Embryonic facial prominence (tissue), 1 donor: ENCODE results near the gene SLC35G1.

ENCODE experiments used
- DNase-seq: peaks from one replicate; pipeline ENCODE4 v3.0.0-alpha.2; 2016; ENCODE audit errors: extremely low spot score

SLC35G1 gene

DNA sequence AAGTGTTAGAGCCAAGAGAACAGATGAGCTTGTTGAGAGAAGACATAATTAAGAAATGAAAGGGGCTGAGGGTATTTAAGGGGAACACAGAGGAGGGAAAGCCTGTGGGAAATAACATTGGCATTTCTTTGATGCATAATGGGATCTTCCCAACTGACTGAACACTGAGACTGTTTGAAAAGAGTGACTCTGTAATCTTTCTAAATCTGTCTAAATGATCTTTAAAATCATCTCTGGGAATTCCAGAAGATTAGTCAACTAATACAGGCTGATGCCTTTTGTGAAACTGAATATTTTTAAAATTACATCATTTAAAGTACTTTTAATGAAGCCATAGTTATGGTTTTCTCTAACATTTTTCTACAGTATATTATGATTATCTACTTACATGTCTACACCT is 17.4 kb upstream of the SLC35G1 start:
- no peak for DNase-seq

DNA sequence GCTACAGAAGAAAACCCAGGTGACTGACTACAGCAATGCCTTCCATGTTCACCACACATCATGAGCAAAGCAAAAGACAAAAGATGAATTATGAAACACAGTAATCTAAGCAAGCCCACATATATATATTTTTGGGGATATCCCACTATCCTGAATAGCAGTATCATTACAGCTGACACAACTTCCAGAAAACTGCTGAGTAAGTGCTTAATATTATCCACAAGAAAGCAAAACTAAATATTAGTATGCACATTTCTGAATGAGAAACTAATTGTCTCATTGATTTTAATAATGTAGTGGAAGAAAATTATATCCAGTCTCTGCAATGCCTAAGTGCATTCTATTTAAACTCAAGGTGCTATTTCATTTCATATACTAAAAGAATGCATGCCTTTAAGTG is 14.5 kb upstream of the SLC35G1 start:
- DNase-seq: no peak

DNA sequence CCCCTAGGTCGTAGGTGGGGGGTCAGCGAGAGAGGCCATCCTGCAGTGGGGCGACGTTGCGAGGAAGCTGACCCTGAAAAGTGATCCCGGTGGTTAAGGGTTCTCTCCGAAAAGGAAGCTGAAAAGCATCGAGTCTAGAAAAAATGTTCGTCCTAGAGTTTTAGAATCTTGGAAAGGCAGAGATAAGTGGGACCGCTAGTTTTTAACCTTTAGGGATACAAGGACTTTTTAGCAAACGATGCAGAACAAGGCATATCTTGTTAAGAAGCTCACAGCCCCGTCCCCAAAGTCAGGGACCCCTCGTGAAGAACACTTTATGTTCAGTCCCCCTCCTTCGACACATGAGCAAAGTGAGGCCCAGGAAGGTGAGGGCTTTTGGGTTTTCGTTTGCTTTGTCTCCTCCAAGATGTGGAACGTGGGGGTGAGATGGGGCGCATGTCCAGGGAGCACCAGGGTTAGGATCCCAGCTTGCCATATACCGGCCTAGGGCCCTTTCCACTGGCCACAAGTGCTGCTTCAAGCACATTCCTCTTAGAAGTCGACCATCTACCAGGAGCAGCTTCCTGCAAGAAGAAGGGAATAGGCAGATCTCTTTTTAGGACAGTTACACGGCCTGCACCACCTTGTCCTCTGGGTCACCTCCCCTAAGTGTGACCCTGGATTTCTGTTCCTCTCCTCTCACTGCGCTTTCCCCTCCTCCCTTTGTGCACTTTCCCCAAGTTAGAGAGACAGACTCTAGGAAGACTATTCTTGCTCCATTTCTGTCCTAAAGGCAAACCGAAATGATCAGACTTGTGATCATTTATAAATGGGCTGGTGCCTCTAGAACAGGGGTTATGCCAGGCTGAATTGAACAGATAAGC is 969 bp downstream of the SLC35G1 start:
- DNase-seq: no peak

DNA sequence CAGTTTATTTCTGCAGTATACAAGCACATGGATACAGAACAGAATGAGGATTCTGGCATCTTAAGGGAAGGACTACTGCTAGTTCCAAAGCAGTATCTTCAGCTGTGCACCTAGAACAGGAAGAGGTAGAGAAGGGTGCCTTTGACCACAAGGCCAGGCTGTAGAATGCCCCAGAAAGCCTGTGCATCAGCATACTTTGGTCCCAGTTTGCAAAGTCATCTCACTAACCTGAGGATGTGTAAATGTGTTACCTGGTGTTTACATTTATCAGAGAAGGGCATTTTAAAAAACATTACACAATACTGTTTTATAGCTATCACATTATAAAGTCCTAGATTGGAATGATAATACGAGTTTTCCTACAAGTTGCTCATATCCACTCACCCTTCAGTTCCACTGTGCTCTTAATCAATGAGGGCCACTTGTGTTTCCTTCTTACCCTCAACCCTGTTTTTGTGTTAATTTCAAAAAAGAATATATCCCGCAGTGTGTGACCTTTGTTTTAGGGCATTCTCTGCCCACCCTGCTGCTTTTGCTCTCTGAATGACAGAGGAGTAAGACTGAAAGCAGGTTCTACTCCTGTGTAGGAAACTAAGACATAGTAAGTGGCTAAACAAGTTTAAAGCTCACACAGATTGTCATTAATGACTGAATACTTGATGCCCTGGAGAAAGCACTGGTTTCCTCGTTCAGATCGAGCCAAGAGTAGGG is 3.4 kb downstream of the SLC35G1 start:
- no peak for DNase-seq

DNA sequence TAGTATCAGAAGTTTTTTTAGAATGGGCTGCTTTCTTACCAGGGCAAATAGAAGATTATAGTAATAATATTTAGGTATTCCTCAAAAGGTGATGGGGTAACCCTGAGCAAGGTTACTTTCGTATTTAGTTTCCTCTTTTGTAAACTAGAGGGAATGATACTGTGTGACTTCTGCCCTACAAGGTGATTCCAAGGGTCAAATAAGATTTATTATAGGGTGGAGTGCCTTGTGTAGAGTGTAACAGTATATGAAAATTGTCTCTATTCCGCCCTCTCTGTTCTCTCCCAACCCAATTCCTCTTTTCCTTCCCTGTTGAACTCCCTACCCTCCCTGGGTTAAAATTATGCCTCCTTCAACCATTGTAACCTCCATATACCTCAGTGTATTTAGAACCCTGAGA is 5.3 kb downstream of the SLC35G1 start:
- DNase-seq: no peak

DNA sequence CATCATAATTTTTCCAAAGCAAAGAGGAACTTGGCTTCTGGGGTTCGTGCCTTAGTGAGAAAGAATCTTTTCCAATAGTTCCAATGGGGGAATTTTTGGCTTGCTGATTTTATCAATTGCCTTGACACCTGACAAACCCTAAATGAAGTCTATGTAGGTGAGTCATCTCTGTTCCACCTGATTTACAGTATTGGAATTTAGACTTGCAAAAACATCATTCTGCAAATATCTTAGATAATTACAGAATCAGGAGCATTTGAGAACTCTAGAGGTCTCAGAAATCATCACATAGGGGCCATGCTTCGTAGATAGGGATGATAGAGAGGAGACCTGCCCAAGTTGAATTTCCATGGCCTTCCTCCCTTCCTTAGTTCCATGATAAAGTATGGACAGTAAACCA is 9.3 kb downstream of the SLC35G1 start:
- DNase-seq: no peak

DNA sequence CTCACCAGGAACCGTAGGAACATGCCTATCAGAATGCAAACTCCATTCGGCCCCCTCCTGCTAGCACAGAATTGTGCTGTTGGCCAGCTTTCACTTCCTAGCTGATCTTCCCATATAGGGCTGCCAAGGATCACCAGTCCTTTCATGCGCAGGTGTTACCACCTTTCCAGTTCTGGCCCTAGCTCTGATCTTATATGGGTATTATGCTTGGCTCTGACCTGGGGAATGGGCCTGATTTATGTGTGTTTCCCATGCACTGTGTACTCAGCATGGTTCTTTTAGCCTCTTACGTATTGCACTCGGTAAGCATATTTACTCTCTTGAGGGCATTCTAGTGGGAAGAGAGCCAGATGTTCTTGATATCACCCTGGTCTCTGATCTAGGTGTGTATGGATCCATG is 11.1 kb downstream of the SLC35G1 start:
- no peak for DNase-seq

DNA sequence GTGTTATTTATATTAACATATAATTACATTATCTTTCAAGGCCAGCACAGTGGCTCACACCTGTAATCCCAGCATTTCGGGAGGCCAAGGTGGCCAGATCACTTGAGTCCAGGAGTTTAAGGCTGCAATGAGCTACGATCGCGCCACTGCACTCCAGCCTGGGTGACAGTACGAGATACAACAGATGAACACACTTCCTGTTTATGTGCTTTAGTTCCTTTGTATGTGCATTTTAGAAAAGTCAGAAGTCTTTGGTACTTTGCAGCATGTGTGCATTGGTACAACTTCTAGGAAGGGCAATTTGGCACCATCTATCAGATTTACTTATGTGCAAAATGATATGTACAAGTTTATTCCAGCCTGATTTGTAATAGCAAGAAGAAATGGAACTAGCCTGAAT is 13.3 kb downstream of the SLC35G1 start:
- DNase-seq: no peak

DNA sequence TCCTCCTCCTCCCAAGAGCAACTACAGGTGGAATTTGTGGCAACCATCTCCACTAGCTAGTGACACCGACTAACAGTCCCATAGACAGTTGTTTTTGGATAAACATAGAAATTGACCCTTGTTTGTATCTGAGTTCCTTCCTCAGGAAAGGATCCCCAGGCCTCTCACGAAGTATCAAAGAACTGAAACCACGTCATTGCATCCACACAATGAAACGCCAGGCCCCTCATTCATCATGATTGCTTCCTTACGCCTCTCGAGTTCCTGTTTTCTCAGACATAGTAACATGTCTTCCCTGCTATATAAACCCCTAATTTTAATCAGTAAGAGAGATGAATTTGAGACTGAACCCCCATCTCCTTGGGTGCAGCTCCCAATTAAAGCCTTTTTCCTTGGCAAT is 18.1 kb downstream of the SLC35G1 start:
- DNase-seq: no peak

DNA sequence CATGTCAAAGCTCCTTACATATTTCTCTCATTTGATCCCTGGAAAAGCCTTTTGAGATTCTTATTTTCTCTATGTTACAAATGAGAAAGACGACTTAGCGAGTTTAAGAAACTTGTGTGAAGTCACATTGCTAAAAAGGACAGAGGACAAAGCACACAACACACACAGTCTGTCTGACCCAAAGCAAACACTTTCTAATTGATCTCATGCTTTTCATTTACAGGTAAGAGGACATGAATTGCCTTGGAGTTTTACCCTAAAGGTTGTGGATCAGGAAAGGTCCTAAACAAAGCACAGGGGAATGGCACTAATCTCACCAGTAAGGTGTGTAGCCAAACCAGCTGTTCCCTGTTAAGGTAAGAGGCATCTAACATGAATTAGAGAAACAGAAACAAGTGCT is 18.7 kb downstream of the SLC35G1 start:
- DNase-seq: no peak

DNA sequence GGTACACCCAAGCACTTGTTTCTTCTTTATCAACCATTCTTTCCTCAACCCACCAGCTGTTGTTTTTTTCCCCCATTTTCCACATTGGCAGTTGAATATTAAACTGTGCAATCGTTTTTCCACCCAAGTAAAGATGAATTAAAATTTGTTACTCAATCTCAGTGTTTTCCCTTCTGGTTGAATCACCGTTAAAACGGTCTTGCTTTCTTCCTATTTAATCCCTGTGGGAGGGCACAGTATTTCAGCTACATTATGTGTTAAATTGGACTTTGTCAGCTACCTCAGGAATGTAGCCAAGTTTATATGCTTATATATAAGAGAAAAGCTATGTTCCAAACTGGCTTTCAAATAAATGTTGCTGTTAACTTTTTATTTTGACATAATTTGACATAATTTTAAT is 19.9 kb downstream of the SLC35G1 start:
- DNase-seq: no peak

DNA sequence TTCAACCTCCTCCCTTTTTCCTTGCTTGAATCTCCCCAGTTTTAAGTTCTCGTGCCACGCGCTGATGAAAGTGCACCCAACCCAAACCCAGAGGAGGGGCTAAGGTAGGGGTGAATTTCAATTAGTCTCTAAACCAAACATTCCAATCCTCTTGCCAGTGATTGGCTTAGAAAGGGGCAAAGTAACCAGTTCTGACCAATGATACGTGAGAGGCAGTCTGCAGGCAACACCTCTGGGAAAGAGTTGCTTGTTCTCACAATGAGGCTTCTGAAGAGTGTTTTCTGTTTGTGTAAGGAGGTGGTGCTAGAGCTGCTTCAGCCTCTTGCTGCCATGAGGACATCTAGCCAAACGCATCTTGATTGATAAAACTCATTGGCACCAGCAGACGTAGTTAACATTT is 21.8 kb downstream of the SLC35G1 start:
- no peak for DNase-seq

DNA sequence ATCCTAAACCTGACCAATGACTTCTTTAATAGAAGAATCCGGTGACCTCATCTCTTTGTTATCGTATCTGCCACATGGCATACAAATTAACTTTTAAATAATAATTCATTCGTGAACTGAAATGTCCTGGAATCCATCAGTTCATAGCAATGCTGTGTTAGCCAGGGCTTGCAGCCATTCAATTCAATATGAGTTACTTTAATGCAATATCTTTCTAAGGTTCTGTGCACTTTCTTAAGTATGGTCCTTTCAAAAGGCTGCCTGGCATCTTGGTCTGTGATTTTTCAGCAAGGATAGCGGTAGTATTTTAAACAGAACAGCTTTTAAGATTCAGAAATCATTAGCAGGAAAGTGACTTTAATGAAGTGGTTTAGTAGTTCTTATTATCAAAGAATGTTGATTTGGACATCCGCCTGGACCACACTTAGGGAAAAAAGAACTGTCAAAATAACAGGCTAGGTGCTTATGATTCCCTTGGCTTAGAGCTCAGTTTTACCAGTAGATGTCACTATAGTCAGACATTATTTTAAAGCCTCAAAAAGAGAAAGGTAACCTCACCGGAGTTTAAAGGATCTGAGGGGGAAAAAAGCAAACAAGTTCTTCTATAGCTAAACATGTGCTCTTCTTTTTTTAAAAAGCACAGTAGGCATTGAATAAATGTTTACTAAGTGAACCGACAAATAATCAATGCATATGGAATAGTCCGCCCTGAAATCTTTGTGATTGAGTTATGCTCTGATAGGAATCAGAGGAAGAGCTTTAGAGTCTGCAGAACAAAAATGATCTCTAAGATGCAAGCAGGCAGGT is 22.7 kb downstream of the SLC35G1 start:
- peak; percentile 12 for DNase-seq

DNA sequence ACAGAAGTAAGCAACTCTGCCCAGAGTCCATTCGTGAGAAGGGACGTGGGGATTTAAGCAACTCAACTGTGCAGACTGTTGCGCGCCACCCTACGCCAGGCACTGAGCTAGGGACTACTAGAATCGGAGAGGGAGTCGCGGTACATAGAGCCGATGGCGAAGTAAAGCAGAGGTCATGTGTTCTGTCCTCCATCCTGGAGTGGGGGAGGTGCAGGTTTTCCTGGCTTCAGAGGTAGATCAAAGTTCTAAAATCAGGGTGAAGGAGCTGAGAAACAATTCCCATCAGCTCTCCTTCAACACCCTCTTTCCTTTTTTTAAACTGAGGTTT is 23.2 kb downstream of the SLC35G1 start:
- no peak for DNase-seq

DNA sequence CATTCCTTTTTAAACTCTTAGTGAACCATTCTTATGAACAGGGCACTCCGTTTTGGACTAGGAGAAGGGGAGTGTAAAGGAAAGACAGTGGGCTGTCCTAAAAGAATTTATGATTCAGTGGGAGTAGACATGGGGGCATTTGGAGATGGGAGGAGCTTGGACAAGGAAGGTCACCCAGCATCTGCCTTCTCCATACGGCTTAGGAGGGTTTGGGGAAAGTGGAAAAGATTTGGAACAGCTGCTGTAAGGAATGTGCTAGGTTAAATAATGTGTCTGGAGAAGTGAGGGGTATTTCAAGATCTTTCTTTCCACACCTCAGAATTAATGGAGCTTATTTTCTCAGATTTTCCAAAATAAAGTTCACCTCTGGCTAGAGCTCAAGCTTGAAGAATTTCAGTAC is 24.0 kb downstream of the SLC35G1 start:
- DNase-seq: no peak

DNA sequence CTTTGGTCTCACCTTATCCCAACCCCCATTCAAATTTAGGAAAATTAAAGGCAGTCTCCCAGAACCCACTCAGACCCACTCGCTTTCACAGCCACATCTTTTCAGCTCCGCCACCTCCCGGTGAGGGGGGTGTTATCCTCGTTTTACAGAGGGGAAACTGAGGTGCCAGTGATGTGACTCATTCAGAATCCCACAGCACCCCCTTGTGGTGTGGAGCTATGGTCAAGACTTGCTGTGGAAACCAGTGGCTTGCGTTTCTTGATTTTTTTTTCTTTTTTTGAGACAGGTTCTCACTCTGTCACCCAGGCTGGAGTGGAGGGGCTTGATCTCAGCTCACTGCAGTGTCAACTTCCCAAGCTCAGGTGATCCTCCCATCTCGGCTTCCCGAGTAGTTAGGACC is 27.6 kb downstream of the SLC35G1 start:
- no peak for DNase-seq

DNA sequence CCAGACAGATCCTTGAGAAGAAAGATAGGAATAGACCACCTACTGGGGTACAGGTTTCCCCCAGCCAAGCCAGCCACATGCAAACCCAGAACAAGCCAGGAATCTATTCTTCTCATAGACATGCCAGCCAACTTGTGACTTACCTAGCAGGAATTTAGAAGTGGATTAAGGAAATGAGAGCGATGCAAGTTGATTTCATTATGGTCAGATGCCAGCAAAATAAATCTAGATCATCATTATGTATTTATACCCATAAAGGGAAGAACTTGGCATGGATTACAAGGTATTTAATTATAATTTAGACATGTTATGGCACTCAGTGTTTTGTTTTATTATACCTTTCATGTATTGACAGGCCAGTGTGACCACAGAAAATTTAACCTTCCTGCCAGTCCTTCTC is 32.8 kb downstream of the SLC35G1 start:
- no peak for DNase-seq

DNA sequence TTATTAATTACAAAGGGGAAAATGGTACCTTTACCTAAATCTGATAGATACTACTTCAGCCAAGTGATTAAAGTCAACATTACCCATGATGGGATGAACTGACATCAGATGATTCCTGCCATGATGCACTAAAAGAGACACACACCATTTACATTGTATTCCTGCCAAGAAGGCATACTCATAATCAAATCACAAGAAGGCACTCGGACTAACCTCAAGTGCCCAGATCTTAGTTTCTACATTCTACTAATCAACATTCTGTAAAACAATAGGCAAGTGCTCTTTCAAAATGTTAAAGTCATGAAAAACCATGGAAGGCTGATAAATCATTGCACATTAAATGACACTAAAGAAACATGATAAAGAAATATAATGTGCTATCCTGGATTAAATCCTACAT is 44.4 kb downstream of the SLC35G1 start:
- no peak for DNase-seq

DNA sequence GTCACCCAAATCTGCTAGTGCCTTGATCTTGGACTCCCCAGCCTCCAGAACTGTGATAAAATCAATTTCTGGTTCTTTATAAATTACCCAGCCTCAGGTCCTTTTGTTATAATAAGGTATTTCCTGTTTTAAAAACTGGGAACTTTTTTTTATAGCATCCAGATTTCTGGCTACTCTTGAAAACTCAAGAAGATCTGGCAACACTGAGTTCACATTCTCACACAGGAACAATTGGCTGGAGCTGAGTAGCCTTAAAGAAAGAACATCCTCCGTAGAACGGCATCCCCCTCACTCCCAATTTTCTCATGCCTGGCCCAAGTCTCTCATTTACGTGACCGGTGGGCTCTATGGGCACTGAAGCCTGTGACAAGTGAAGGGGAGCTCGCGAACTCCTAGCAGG is 47.1 kb downstream of the SLC35G1 start:
- no peak for DNase-seq

DNA sequence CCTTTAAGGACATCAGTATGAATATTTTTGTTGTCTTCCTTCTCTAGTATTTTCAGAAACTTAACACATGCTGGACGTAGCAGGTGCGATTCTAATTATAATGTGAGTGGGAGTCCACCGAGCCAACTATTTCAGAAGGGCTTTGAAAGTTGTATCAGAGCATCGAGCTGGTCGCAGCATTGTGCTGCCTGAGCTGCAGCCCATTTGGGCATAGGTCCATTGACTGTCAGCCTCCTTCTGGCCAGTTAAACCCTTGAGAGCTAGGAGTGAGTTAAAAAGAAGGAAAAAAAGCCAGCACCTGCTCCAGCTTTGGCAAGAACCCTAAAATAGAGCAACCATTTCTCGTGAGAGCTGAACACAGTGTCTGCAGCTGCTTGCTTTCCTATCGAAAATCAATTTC is 47.8 kb downstream of the SLC35G1 start:
- no peak for DNase-seq

DNA sequence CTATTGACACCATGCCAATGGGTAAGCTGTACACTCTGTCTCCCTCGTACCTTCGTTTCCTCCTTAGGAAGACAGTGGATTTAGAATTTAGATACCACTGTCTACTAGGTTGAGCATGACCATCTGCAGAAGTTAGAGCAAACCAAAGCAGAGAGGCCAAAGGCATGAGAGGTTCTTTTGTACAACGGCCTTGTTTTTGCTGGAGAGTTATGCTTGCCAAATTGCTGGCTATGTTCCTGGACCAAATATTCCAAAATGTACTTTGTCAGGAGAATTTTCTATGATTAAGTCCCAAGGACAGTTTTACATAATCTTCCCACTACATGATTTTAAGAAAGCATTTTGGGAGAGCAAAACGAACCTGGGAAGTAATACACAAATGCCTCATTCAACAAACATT is 52.0 kb downstream of the SLC35G1 start:
- DNase-seq: no peak

DNA sequence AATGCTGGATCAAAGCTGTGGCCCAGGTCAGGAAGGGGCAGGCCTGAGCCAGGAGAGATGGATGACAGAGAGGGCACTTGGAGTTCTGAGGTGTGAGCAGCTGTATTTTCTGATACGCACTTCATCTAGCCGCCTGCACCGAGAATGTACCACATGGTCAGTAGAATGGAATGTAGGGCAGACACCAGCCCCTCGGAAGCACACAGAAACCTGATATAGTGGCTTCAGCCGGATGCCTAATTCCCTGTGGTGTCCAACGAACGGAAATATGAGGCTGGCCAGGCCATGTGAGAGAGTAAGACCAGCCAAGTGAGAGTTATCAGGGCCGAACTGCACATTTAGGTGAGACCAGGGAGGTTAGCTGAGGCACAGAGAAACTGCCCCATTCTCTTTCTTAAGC is 53.3 kb downstream of the SLC35G1 start:
- no peak for DNase-seq

DNA sequence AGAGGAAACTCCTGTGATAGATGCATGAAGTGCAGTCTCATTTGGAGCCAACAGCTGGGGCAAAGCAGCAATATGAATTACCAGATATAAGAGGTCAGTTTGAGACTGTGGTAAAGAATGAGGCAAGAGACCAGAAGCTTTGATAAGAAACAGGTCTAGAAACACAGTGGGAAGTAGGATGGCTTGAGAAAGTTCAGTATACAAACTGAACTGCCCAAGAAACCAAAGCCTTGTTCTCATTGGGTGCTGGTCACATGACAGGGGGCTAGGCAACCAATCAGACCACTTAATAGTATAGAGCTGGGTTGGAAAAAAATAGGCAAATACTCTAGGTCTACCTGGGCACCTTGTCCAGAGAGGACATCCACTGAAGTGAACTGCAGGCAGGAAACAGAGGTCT is 53.7 kb downstream of the SLC35G1 start:
- no peak for DNase-seq
